Mucosa of descending colon (tissue), 3 donors: Measurements from ENCODE around the gene PRSS16. TPM values are rescaled to one million over a fixed set of nuclear protein-coding genes. Genes with fewer than 3 reads are reported as not detected.

Source experiments
- total RNA-seq, 3 donors: library from RNA; stranded (reverse); fragmentation: NEBNext Ultra II Directional in 2 of 3; extraction: Animal tissue kit (Norgen Biotek cat#: 25700) in 2 of 3; gene quantifications; one replicate each; pipeline versions ENCODE4 v1.2.1 to v1.2.4, GENCODE V29; 2021 to 2023
- donor health status: DM: no; HTN: no; CAD: no; lungs with moderate emphysema.
- donor health status: DM: no; HTN: no; CAD: no.
- donor health status: DM: no; HTN: yes; CAD: no.

The PRSS16 gene
- total RNA-seq, 3 donors from 2014 or later: 13.0 to 32.1 (median 22.4) TPM

Other genes with a start within 250 kb of the PRSS16 start
- gene POM121L2, start 64.6 kb downstream of the PRSS16 start, total RNA-seq: under 1 TPM in 2 of 3 donors, not detected in 1; 0.09 to 0.14 TPM
- 1 to 10 TPM; 1.3 to 2.2 (median 1.6) TPM for gene ZNF391, start 141.1 kb downstream of the PRSS16 start, total RNA-seq
- gene ZNF184, start 225.4 kb downstream of the PRSS16 start, total RNA-seq: 1 to 10 TPM; 6.0 to 7.0 (median 6.2) TPM